IMR-90 (cell line): Measurements from ENCODE around the gene CPXM2. TPM values are rescaled to one million over a fixed set of nuclear protein-coding genes. Genes with fewer than 3 reads are reported as not detected.

Experiments used
- ATAC-seq: fragments of 200-7000 bp; cut with Tn5 transposase; 2 replicates; pipeline ENCODE4 v1.9.1; 2020; ENCODE audit warnings: low read depth, mild to moderate bottlenecking, moderate library complexity
- BruUV-seq: library from RNA; stranded (reverse); fragments of 400-500 nt; replicated peaks from 2 replicates; lab custom pipeline; 2021; lab: Mats Ljungman, UMichigan
- CTCF ChIA-PET: fragments of 300-600 bp; formaldehyde crosslinking; extraction: SDS; loops from one replicate; lab custom pipeline; 2021; ENCODE audit warnings: antibody characterized with exemption; lab: Yijun Ruan, JAX
- POLR2A ChIA-PET: fragments of 300-600 bp; sonication (Branson Sonifier 250); formaldehyde crosslinking; loops from one replicate; lab custom pipeline; 2022; ENCODE audit warnings: antibody characterized with exemption; ENCODE audit not compliant: unreplicated experiment; lab: Charles Lee
- DNase-seq: peaks from one replicate; pipeline ENCODE4 v3.0.0; 2013
- H2AFZ ChIP-seq: replicated peaks from 2 replicates; pipeline ENCODE3; 2013; ENCODE audit warnings: low read length, mild to moderate bottlenecking; ENCODE audit not compliant: poor library complexity
- H2AK5ac ChIP-seq: 2 replicates; pipeline ENCODE4 v1.6.1; 2013; ENCODE audit warnings: low read depth, low read length, inconsistent platforms
- H2AK9ac ChIP-seq: replicated peaks from 2 replicates; pipeline ENCODE3; 2013; ENCODE audit warnings: mild to moderate bottlenecking, low read depth, low read length, moderate library complexity; ENCODE audit not compliant: poor library complexity
- H2BK120ac ChIP-seq: 2 replicates; pipeline ENCODE4 v1.6.1; 2013; ENCODE audit warnings: low read depth, low read length, inconsistent platforms
- H2BK15ac ChIP-seq: 3 replicates; pipeline ENCODE4 v1.6.1; 2013; ENCODE audit warnings: low read depth, low read length, inconsistent platforms
- H2BK20ac ChIP-seq: 2 replicates; pipeline ENCODE4 v1.6.1; 2013; ENCODE audit warnings: low read depth, mild to moderate bottlenecking, inconsistent platforms, low read length, moderate library complexity
- H2BK5ac ChIP-seq: 2 replicates; pipeline ENCODE4 v1.6.1; 2013; ENCODE audit warnings: mild to moderate bottlenecking, low read depth, low read length, inconsistent platforms; ENCODE audit not compliant: poor library complexity, severe bottlenecking
- H3K14ac ChIP-seq: replicated peaks from 2 replicates; pipeline ENCODE4 v1.6.1; 2013; ENCODE audit warnings: low read depth, low read length, inconsistent platforms
- H3K18ac ChIP-seq: 2 replicates; pipeline ENCODE4 v1.6.1; 2013; ENCODE audit warnings: low read depth, low read length, control low read depth
- H3K23ac ChIP-seq: 2 replicates; pipeline ENCODE4 v1.6.1; 2013; ENCODE audit warnings: low read depth, low read length, inconsistent platforms
- H3K27ac ChIP-seq: 2 replicates; pipeline ENCODE4 v1.5.1; 2013; ENCODE audit warnings: mild to moderate bottlenecking, control low read depth, low read length; ENCODE audit not compliant: insufficient read depth
- H3K27me3 ChIP-seq: 2 replicates; pipeline ENCODE4 v1.6.1; 2013; ENCODE audit warnings: low read length; ENCODE audit not compliant: control insufficient read depth, insufficient read depth
- H3K36me3 ChIP-seq: 2 replicates; pipeline ENCODE4 v1.6.1; 2013; ENCODE audit warnings: low read length, mixed read lengths; ENCODE audit not compliant: control insufficient read depth, insufficient read depth
- H3K4ac ChIP-seq: 2 replicates; pipeline ENCODE4 v1.6.1; 2013; ENCODE audit warnings: low read depth, low read length, inconsistent platforms
- H3K4me1 ChIP-seq: 2 replicates; pipeline ENCODE4 v1.6.1; 2013; ENCODE audit warnings: low read length, mixed read lengths; ENCODE audit not compliant: control insufficient read depth, insufficient read depth
- H3K4me2 ChIP-seq: 2 replicates; pipeline ENCODE4 v1.6.1; 2013; ENCODE audit warnings: low read depth, mild to moderate bottlenecking, control low read depth, low read length, moderate library complexity
- H3K4me3 ChIP-seq: 2 replicates; pipeline ENCODE4 v1.5.1; 2013; ENCODE audit warnings: low read depth, mild to moderate bottlenecking, control low read depth, low read length, moderate library complexity; ENCODE audit not compliant: insufficient read depth
- H3K56ac ChIP-seq: 2 replicates; pipeline ENCODE4 v1.6.1; 2013; ENCODE audit warnings: low read length, inconsistent platforms; ENCODE audit not compliant: insufficient read depth; ENCODE audit errors: extremely low read depth
- H3K79me1 ChIP-seq, 2 experiments: 2 replicates each; pipeline ENCODE4 v1.6.1; 2013; ENCODE audit warnings: low read length in 2 of 2, inconsistent platforms in 1 of 2, low read depth in 1 of 2
- H3K9ac ChIP-seq: 2 replicates; pipeline ENCODE4 v1.6.1; 2013; ENCODE audit warnings: low read depth, low read length, control low read depth
- H3K9me1 ChIP-seq: 2 replicates; pipeline ENCODE4 v1.6.1; 2013; ENCODE audit warnings: low read length, inconsistent platforms; ENCODE audit not compliant: insufficient read depth
- H3K9me3 ChIP-seq: 2 replicates; pipeline ENCODE4 v1.6.1; 2013; ENCODE audit warnings: low read length; ENCODE audit not compliant: control insufficient read depth, insufficient read depth
- H4K20me1 ChIP-seq: 2 replicates; pipeline ENCODE4 v1.6.1; 2013; ENCODE audit warnings: low read length, inconsistent platforms; ENCODE audit not compliant: insufficient read depth
- H4K5ac ChIP-seq: 2 replicates; pipeline ENCODE4 v1.6.1; 2013; ENCODE audit warnings: mild to moderate bottlenecking, low read depth, low read length, control low read depth
- H4K8ac ChIP-seq, 2 experiments: 2 replicates each; pipeline ENCODE4 v1.6.1; 2013; ENCODE audit warnings: low read depth in 2 of 2, low read length in 2 of 2, control low read depth in 1 of 2, inconsistent platforms in 1 of 2
- H4K91ac ChIP-seq: 2 replicates; pipeline ENCODE4 v1.6.1; 2013; ENCODE audit warnings: low read depth, low read length, inconsistent platforms; ENCODE audit not compliant: insufficient read depth
- BHLHE40 ChIP-seq: fragments of 150-350 bp; IDR thresholded peaks from 2 replicates; pipeline ENCODE4 v1.6.1; 2016; ENCODE audit warnings: mild to moderate bottlenecking, low read depth, low read length
- CEBPB ChIP-seq: IDR thresholded peaks from 2 replicates; pipeline ENCODE4 v1.6.1; 2012; ENCODE audit warnings: low read depth, low read length, improper control_type of control experiment
- CHD1 ChIP-seq: IDR thresholded peaks from 2 replicates; pipeline ENCODE4 v1.6.1; 2012; ENCODE audit warnings: low read depth, low read length, improper control_type of control experiment
- CTCF ChIP-seq: conservative IDR thresholded peaks from 2 replicates; pipeline ENCODE4 v1.5.1; 2012; ENCODE audit warnings: mild to moderate bottlenecking, low read depth, low read length, improper control_type of control experiment
- ELK1 ChIP-seq: fragments of 150-350 bp; IDR thresholded peaks from 2 replicates; pipeline ENCODE4 v1.6.1; 2016; ENCODE audit warnings: low read depth, mild to moderate bottlenecking, low read length, moderate library complexity, borderline replicate concordance
- FOS ChIP-seq: fragments of 150-350 bp; IDR thresholded peaks from 2 replicates; pipeline ENCODE4 v1.6.1; 2016; ENCODE audit warnings: low read depth, low read length
- MAFK ChIP-seq: IDR thresholded peaks from 2 replicates; pipeline ENCODE4 v1.6.1; 2012; ENCODE audit warnings: low read depth, low read length, improper control_type of control experiment
- MAZ ChIP-seq: IDR thresholded peaks from 2 replicates; pipeline ENCODE4 v1.6.1; 2012; ENCODE audit warnings: low read depth, mild to moderate bottlenecking, low read length, improper control_type of control experiment, moderate library complexity, borderline replicate concordance
- MXI1 ChIP-seq: IDR thresholded peaks from 2 replicates; pipeline ENCODE4 v1.6.1; 2012; ENCODE audit warnings: low read depth, mild to moderate bottlenecking, low read length, moderate library complexity, borderline replicate concordance
- NFE2L2 ChIP-seq: fragments of 150-350 bp; IDR thresholded peaks from 2 replicates; pipeline ENCODE4 v1.6.1; 2016; ENCODE audit warnings: low read depth, mild to moderate bottlenecking, low read length
- POLR2A ChIP-seq: IDR thresholded peaks from 2 replicates; pipeline ENCODE4 v1.6.1; 2012; ENCODE audit warnings: mild to moderate bottlenecking, low read depth, low read length
- RAD21 ChIP-seq: IDR thresholded peaks from 2 replicates; pipeline ENCODE4 v1.6.1; 2012; ENCODE audit warnings: low read length, improper control_type of control experiment
- RCOR1 ChIP-seq: IDR thresholded peaks from 2 replicates; pipeline ENCODE4 v1.6.1; 2012; ENCODE audit warnings: mild to moderate bottlenecking, low read length, improper control_type of control experiment; ENCODE audit not compliant: insufficient replicate concordance
- RFX5 ChIP-seq: IDR thresholded peaks from 2 replicates; pipeline ENCODE4 v1.8.0; 2012; ENCODE audit warnings: low read depth, mild to moderate bottlenecking, low read length, moderate library complexity
- SMC3 ChIP-seq: fragments of 150-350 bp; IDR thresholded peaks from 2 replicates; pipeline ENCODE4 v1.6.1; 2016; ENCODE audit warnings: low read depth, mild to moderate bottlenecking, antibody characterized with exemption, low read length, moderate library complexity
- USF2 ChIP-seq: fragments of 150-350 bp; IDR thresholded peaks from 2 replicates; pipeline ENCODE4 v1.6.1; 2017; ENCODE audit warnings: mild to moderate bottlenecking, antibody characterized with exemption, low read length, low read depth
- WGBS, 2 experiments: methylation state at CpG; one replicate each; pipeline versions ENCODE4 v1.1.5 to v1.1.7; 2013; ENCODE audit warnings: missing lambda C conversion rate in 2 of 2; ENCODE audit not compliant: insufficient read length in 1 of 2; ENCODE audit errors: extremely low coverage in 2 of 2; 5-methylcytosine and 5-hydroxymethylcytosine counted together
- dilution Hi-C: fragments of 300-500 bp; cut with HindIII; formaldehyde crosslinking; loops from one replicate; pipeline ENCODE4 v1.14.3; 2018; ENCODE audit warnings: low sequenced_read_pairs; ENCODE audit not compliant: unreplicated experiment
- in situ Hi-C: fragments of 300-500 bp; cut with MboI; formaldehyde crosslinking; loops from 3 replicates; pipeline ENCODE4 v1.14.3; 2019; ENCODE audit warnings: low sequenced_read_pairs, inconsistent platforms, mixed read lengths
- intact Hi-C: fragments of 100-400 bp; cut with micrococcal nuclease; formaldehyde crosslinking; loops from 2 replicates; pipeline ENCODE4 v1.10.0; 2022
- polyA plus RNA-seq, 3 experiments: library from polyadenylated mRNA; depleted of rRNA; stranded (reverse); fragments of >200 nt; gene quantifications; 2 replicates each; pipeline ENCODE4 v1.2.3, GENCODE V29; 2012; ENCODE audit warnings: low replicate concordance in 1 of 3
- total RNA-seq: library from RNA; depleted of rRNA; stranded (reverse); fragments of >200 nt; gene quantifications from 2 replicates; pipeline ENCODE4 v1.2.3, GENCODE V29; 2012

Gene CPXM2
- total and polyA plus RNA-seq, 2 of the 4 experiments (the other 2 are of a cell fraction) = not detected

- ATAC-seq (no peak), DNase-seq (no peak)
- Histone ChIP-seq H3K4me1 (no peaks in the 10 kb centered on the region), H4K8ac (no peak overlapping the region), H2BK120ac (no peak overlapping the region), H2BK20ac (no peak overlapping the region), H3K18ac (no peak overlapping the region), H3K4me2 (no peak overlapping the region), H3K27me3 (no peaks in the 10 kb centered on the region), H4K20me1 (no peaks in the 10 kb centered on the region), H4K5ac (no peak overlapping the region), H3K4me3 (no peak overlapping the region), H3K79me1 (no peaks in the 10 kb centered on the region), H3K14ac (no peak overlapping the region), H3K23ac (no peak overlapping the region), H3K27ac (no peak overlapping the region), H3K9ac (no peak overlapping the region), H2BK15ac (no peak overlapping the region), H2AFZ (no peak overlapping the region), H3K4ac (no peak overlapping the region), H3K9me1 (no peaks in the 10 kb centered on the region), H3K56ac (no peak overlapping the region), H2AK9ac (no peak overlapping the region), H2BK5ac (no peak overlapping the region), H3K36me3 (no peaks in the 10 kb centered on the region), H3K9me3 (peaks cover 38% of the 10 kb centered on the region), H4K91ac (no peak overlapping the region), H2AK5ac (no peak overlapping the region)
- POLR2A ChIA-PET = no interaction called here
- CTCF ChIA-PET = no interaction called here
- intact Hi-C loops (no loop called here), in situ Hi-C loops (no loop called here), dilution Hi-C loops (no loop called here)
- WGBS, 2 experiments = 17% methylated on average over 1 of the region's 4 CpGs; no CpG with 5 or more reads in 1 of the 2 experiments
- TF ChIP-seq ELK1 (no peak), CTCF (no peak), FOS (no peak), CHD1 (no peak), USF2 (no peak), MXI1 (no peak), RFX5 (no peak), POLR2A (no peak), CEBPB (no peak), RAD21 (no peak), MAFK (no peak), SMC3 (no peak), NFE2L2 (no peak), BHLHE40 (no peak), RCOR1 (no peak), MAZ (no peak)
- no TSS peak for BruUV-seq
Measured at GRCh38 chr10:123771877-123772644, 119.5 kb downstream of the CPXM2 start.
